Esophagus muscularis mucosa (tissue), 4 donors: ENCODE measurements around the gene CAPN11. TPM values are rescaled to one million over a fixed set of nuclear protein-coding genes. Genes with fewer than 3 reads are reported as not detected.
"Not testable (repeated sequence)": the region's sequence is repeated elsewhere in the genome, so short reads cannot be mapped to it uniquely, and the experiment has no call there.

Source experiments
- DNase-seq: peaks from one replicate; pipeline ENCODE4 v3.0.0-alpha.2; 2017; ENCODE audit errors: extremely low spot score
- H3K27ac ChIP-seq, 4 donors: fragments of 200-600 bp; sonication (generic); replicated peaks in 1 of 4; 1 replicate in 3 of 4; 2 replicates in 1 of 4; pipeline ENCODE4 v1.5.1; 2016 to 2019; ENCODE audit warnings: mild to moderate bottlenecking in 1 of 4
- H3K27me3 ChIP-seq, 4 donors: fragments of 200-600 bp; sonication (generic); one replicate each; pipeline versions ENCODE4 v1.5.1 to v1.6.0; 2016 to 2019
- H3K36me3 ChIP-seq, 4 donors: fragments of 200-600 bp; sonication (generic); one replicate each; pipeline ENCODE4 v1.5.1; 2016 to 2019
- H3K4me1 ChIP-seq, 4 donors: fragments of 200-600 bp; sonication (generic); one replicate each; pipeline ENCODE4 v1.5.1; 2016 to 2019
- H3K4me3 ChIP-seq, 4 donors: fragments of 200-600 bp; sonication (generic); 1 replicate in 2 of 4; 2 replicates in 2 of 4; pipeline ENCODE4 v1.5.1; 2016 to 2019; ENCODE audit warnings: mild to moderate bottlenecking in 4 of 4, moderate library complexity in 1 of 4
- H3K9me3 ChIP-seq, 4 donors: fragments of 200-600 bp; sonication (generic); 1 replicate in 3 of 4; 2 replicates in 1 of 4; pipeline ENCODE4 v1.5.1; 2016 to 2019
- CTCF ChIP-seq, 3 experiments: fragments of 200-600 bp in 2 of 3; fragments of 450-650 bp in 1 of 3; sonication (generic) in 2 of 3; IDR thresholded peaks; one replicate each; pipeline ENCODE4 v1.5.1; 2017 to 2019; ENCODE audit warnings: antibody characterized with exemption in 3 of 3, mild to moderate bottlenecking in 2 of 3, moderate library complexity in 1 of 3
- EP300 ChIP-seq: sonication (generic); formaldehyde crosslinking; IDR thresholded peaks from one replicate; pipeline ENCODE4 v1.6.1; 2017; ENCODE audit warnings: antibody characterized with exemption
- POLR2A ChIP-seq: fragments of 450-650 bp; IDR thresholded peaks from one replicate; pipeline ENCODE4 v1.6.1; 2017; ENCODE audit warnings: antibody characterized with exemption, moderate library complexity, mild to moderate bottlenecking, low read depth
- POLR2AphosphoS5 ChIP-seq, 2 donors: sonication (generic); formaldehyde crosslinking; IDR thresholded peaks; one replicate each; pipeline ENCODE4 v1.6.1; 2017; ENCODE audit warnings: antibody characterized with exemption in 2 of 2
- WGBS: methylation state at CpG from one replicate; pipeline ENCODE4 v1.1.5; 2018; 5-methylcytosine and 5-hydroxymethylcytosine counted together
- intact Hi-C: fragments of 100-400 bp; cut with DNase I; formaldehyde crosslinking; loops from one replicate; pipeline ENCODE4 v1.15.1; 2023
- total RNA-seq, 4 donors: library from RNA; depleted of rRNA; stranded (reverse); fragments of >200 nt; gene quantifications; one replicate each; pipeline versions ENCODE4 v1.1.0 to v1.2.1, GENCODE V29; 2016

The CAPN11 gene
- total RNA-seq, 4 donors from 2014 or later: 0.39 to 0.83 (median 0.50) TPM; not detected in 1

- no peaks in the 10 kb centered on the region for H3K27me3 ChIP-seq
Measured at GRCh38 chr6:44139351-44139743, 19.3 kb upstream of the CAPN11 start.

GRCh38 chr6:44142835-44143234 lies 15.8 kb upstream of the CAPN11 start:
- Histone ChIP-seq H3K36me3 (peaks cover 20 to 100% (median 78%) of the 10 kb centered on the region in 4 donors), H3K27me3 (no peaks in the 10 kb centered on the region), H3K9me3 (no peaks in the 10 kb centered on the region), H3K4me1 (no peaks in the 10 kb centered on the region), H3K27ac (no peak overlapping the region), H3K4me3 (no peak overlapping the region)
- no peak for DNase-seq
- TF ChIP-seq CTCF (IDR thresholded peaks at IDR 0.05) (no peak), EP300 (no peak), POLR2A (no peak), POLR2AphosphoS5 (IDR thresholded peaks at IDR 0.05) (no peak)
- intact Hi-C loops: no loop called here
- WGBS: 0% methylated on average over 1 of the region's 1 CpG

More at GRCh38 chr6:44139351-44139743, 19.3 kb upstream of the CAPN11 start:
- intact Hi-C loops: no loop called here
- Histone ChIP-seq H3K4me3 (no peak overlapping the region), H3K27ac (no peak overlapping the region), H3K36me3 (peaks cover 33 to 100% (median 87%) of the 10 kb centered on the region in 4 donors), H3K9me3 (no peaks in the 10 kb centered on the region), H3K4me1 (no peaks in the 10 kb centered on the region)
- DNase-seq: no peak
- TF ChIP-seq CTCF (IDR thresholded peaks at IDR 0.05) (no peak), POLR2AphosphoS5 (IDR thresholded peaks at IDR 0.05) (no peak), POLR2A (no peak), EP300 (no peak)
- WGBS: 92% methylated on average over 9 of the region's 10 CpGs

GRCh38 chr6:44143731-44144130 lies 14.9 kb upstream of the CAPN11 start:
- Histone ChIP-seq H3K27ac (no peak overlapping the region), H3K36me3 (peaks cover 20 to 100% (median 79%) of the 10 kb centered on the region in 4 donors), H3K27me3 (no peaks in the 10 kb centered on the region), H3K4me1 (no peaks in the 10 kb centered on the region), H3K9me3 (no peaks in the 10 kb centered on the region), H3K4me3 (no peak overlapping the region)
- intact Hi-C loops: no loop called here
- DNase-seq: no peak
- TF ChIP-seq CTCF (IDR thresholded peaks at IDR 0.05): no peak
- no peak for TF ChIP-seq POLR2AphosphoS5 (IDR thresholded peaks at IDR 0.05)
- TF ChIP-seq EP300: no peak
- TF ChIP-seq POLR2A: no peak
- WGBS: 100% methylated on average over 1 of the region's 1 CpG

- H3K4me3 ChIP-seq, H3K9me3 ChIP-seq, DNase-seq, intact Hi-C loops, H3K27ac ChIP-seq, H3K4me1 ChIP-seq, H3K27me3 ChIP-seq: not testable (repeated sequence)
- 33% methylated on average over 3 of the region's 3 CpGs for WGBS
- H3K36me3 ChIP-seq: peaks cover 18 to 100% (median 79%) of the 10 kb centered on the region in 4 donors
Measured at GRCh38 chr6:44144536-44144935, 14.1 kb upstream of the CAPN11 start.

- H3K36me3 ChIP-seq: peaks cover 16 to 100% (median 72%) of the 10 kb centered on the region in 4 donors
- intact Hi-C loops: no loop called here
Measured at GRCh38 chr6:44145839-44146238, 12.8 kb upstream of the CAPN11 start.

More at GRCh38 chr6:44145839-44146238, 12.8 kb upstream of the CAPN11 start:
- Histone ChIP-seq H3K4me3 (no peak overlapping the region), H3K4me1 (no peaks in the 10 kb centered on the region), H3K9me3 (no peaks in the 10 kb centered on the region), H3K27ac (no peak overlapping the region), H3K27me3 (no peaks in the 10 kb centered on the region)
- TF ChIP-seq POLR2AphosphoS5 (IDR thresholded peaks at IDR 0.05) (no peak), CTCF (IDR thresholded peaks at IDR 0.05) (no peak), EP300 (no peak), POLR2A (no peak)
- DNase-seq: no peak
